ENCODE measurements around the gene IPO11.

The IPO11 gene

DNA sequence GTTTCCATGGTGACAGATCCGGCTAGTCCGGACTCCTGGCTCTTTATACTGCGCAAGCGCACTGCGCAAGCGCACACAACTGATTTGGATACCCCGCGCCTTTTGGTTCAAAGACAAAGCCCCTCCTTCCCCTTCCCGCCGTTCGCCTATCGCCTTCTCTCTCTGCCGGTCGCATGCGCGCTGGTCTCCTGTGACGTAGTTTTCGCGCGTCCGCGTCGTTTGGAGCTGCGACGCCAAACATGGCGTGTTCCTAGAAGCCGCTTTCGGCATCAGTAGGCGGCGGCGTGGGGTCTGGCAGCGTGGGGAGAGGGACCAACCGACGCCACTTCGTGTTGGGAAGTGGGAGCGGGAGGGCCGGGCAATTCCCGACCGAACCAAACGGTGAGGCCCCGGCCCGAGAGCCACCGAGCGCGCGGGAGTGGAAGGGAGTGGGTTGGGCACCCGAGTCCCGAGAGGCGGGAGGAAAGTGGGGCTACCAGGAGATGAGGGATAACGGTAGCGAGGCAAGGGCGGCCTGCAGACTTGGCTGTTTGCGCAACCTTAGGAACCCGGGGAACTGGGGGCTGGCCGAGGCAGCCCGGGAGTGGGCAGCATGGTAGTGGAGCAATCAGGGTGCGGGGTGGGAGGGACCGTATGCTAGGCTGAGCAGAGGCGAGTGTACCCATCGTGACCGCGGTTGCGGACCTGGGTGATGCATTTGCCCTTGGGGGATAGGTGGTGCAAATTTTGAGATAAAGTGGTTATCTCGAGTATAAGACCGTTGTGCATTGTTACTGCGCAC lies at the start of gene IPO11:
TSS of gene IPO11 (plus strand) at position 215 of the 781 bp plus-strand sequence. CDS start 24,517 bp downstream, outside the sequence.
- FAIRE-seq: peak; percentile 98
- peak; percentile 98 for DNase-seq (ENCODE audit: insufficient read length, low spot score)

DNA sequence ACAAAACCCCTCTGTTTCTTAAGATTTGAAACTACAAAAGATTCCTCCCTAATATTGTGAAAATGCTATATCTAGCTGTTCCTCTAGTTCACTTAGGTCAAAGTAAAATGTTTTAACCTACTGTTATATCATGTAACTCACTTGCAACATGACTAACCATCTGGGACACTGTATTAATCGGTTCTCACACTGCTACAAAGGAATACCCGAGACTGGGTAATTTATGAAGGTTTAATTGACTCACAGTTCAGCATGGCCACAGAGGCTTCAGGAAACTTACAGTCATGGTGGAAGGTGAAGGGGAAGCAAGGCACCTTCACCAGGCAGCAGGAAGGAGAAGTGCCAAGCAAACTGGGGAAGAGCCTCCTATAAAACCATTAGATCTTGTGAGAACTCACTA lies 43.5 kb upstream of the IPO11 start:
- DNase-seq (ENCODE audit: insufficient read length, low spot score) (no peak), FAIRE-seq (no peak)

DNA sequence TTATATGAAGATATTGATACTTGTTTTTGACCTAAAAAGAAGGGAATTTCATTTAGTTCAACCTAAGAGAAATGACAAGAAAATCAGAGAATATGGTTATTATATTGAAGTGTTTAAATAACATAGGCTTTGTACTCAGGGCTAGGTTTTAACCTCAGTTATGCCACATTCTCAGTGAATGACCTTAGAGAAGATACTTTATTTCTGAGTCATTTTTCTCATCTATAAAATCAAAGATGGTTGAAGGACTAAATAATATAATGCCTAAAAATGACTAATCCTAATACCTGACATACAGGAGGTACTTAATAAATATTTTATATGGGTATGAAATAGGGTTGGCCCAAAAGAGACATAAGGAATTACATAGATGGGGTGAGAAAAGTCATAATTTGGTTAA lies 41.2 kb upstream of the IPO11 start:
- FAIRE-seq: no peak
- no peak for DNase-seq (ENCODE audit: insufficient read length, low spot score)

DNA sequence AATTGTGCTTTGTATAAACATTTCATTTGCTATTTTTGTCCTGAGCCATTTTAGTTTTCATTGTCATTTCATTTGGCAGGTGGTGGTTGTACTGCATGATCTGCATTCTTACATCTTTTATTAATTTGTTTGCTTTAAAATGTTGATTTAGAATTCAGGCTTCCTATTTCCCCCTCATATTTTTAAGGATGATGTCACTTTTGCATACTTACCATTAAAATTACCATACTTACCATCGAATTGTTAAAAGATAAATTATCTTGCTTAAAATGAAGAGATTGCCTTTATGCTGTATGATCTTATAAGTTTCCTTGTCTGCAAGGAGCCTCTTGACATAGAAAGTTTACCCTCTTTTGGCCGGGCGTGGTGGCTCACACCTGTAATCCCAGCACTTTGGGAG lies 40.0 kb upstream of the IPO11 start:
- FAIRE-seq: no peak
- DNase-seq (ENCODE audit: insufficient read length, low spot score): no peak

DNA sequence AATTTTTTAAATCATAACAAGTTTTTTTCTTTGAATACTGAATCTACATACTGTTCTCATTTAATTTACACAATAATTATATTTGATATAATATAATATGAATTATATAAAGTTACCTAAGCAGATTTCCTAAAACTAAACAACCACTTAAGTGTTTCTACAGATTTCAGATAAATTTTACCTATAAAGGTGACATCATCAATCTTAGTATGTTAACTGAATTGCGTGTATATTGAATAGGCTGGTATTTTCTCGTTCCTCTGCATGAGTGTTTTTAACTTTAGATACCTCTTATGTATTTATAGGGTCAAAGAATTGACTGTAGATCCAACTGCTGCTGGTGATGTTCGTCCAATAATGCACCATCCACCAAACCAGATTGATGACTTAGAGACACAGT lies 39.2 kb upstream of the IPO11 start:
- DNase-seq (ENCODE audit: insufficient read length, low spot score): no peak
- no peak for FAIRE-seq

DNA sequence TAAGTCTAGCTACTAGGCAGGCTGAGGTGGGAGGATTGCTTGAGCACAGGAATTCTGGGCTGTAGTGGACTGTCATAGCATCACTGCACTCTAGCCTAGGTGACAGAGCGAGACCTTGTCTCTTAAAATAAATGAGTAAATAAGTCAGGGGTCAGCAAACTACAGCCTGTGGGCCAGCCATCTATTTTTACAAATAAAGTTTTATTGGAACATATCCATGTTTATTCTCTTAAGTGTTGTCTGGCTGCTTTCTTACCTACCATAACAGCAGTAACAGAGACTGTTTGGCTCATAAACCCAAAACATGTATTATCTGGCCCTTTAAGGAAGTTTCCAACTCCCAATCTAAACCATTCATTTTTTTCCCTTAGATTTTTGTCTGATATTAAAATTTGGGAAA lies 38.5 kb upstream of the IPO11 start:
- DNase-seq (ENCODE audit: insufficient read length, low spot score) (no peak), FAIRE-seq (no peak)

DNA sequence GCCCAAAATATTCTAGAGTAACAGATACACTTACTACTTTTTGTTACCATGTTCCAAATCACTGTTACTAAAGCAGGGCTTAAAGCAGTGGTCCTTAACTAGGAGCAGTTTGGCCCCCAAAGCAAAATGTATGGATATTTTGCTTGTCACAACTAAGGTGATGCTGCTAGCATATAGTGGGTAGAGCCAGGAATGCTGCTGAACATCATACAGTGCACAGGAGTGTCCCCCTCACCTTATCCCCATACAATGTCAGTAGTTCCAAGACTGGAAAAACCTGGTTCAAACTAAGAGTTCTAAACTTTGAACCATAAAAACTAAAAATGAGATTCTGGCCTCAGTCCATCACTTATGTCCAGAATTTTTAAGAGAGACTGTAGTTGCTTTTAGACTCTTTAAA lies 36.9 kb upstream of the IPO11 start:
- no peak for DNase-seq (ENCODE audit: insufficient read length, low spot score)
- no peak for FAIRE-seq

DNA sequence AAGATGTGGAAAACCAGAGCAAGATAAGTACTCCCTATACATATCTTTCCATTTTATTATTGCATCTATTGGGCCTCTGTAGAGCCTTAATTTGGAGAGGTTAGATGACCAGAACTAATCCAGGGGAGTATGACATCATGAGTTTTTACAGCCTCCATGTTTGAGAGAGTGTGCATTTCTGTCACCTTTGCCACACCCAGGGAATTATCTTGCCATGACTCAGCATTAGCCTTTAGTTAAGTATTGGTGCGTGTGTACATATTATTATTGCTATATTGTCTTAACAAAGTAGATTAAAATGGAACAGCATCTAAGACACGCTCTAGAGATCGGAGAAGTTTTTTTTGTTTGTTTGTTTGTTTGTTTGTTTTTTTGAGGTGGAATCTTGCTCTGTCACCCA lies 36.5 kb upstream of the IPO11 start:
- DNase-seq (ENCODE audit: insufficient read length, low spot score) (no peak), FAIRE-seq (no peak)

DNA sequence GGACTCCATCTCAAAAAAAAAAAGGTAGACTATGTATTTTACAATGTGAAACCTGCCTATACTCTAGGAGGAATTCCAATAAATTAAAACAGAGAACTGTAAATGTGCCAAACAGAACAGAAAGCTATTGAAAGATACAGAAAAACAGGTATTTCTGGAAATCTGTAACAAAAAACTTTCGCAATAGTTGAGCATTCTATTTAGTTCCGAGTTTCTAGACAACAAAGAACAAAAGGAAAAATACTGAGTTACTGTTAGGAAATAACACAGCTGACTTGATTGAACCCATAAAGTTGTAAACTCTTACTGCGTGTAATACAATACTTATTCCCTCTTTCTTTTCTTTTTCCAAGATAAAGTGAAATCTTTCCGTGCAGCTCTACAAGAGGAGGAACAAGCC lies 27.4 kb upstream of the IPO11 start:
- DNase-seq (ENCODE audit: insufficient read length, low spot score): no peak
- no peak for FAIRE-seq

DNA sequence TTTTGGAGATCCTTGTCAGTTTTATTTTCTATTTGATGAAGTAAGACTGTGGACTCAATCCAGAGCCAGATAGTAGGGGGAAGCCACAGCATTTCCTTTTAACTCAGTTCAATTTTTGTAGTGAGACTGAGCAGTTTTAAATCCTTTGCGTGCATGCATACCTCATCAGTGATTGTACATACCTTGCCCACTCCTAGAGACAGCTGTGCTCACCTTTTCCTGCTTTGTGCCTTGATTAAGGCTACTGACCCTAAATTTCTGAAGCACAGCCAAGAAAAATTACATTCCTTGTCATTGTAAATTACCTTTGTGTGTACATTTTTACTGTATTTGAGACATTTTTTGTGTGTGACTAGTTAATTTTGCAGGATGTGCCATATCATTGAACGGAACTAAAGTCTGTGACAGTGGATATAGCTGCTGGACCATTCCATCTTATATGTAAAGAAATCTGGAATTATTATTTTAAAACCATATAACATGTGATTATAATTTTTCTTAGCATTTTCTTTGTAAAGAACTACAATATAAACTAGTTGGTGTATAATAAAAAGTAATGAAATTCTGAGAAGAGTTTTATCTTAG lies 26.7 kb upstream of the IPO11 start:
- DNase-seq (ENCODE audit: insufficient read length, low spot score) (no peak), FAIRE-seq (no peak)

DNA sequence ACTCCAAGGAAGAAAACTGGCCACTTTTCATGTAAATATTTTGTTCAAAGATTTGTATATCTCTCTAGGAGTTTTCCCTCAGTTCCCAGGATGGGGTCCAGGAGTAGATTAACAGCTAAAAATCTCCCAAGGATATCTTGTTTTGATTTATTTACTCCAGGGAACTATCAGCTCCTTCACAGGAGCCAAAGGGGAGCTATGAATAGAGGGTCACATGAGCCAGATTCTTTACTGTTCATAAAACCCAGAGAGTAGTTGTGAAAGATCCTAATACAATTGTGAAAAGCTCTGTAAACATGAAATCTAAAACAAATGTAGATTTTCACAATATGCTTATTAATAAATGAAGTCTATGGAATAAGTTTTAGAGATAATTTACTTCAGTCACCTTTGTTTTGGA lies 25.7 kb upstream of the IPO11 start:
- no peak for FAIRE-seq
- DNase-seq (ENCODE audit: insufficient read length, low spot score): no peak

DNA sequence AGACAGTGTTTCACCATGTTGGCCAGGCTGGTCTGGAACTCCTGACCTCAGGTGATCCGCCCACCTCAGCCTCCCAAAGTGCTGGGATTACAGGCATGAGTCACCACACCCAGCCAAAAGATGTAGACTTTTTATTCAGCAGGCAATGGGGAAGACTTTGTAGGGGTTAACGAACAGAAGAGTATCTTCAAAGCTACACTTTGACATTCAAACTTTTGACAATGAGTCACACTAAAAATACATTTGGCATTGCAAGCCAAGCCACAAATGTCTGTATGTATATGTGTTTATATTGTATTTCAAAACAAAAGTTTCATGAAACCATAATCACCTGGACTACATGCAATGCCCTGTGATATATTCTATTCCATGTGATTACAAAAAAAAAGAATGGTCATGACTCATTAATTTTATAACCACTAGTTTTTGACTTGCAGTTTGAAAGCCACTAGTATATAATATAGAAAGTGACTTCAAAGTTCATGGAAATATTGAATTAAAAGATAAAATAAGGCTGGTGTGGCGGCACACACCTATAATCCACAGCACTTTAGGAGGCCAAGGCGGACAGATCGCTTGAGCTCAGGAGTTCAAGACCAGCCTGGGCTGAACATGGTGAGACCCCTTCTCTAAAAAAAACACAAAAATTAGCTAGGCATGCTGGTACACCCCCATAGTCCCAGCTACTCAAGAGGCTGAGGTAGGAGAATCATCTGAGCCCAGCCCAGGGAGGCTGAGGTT lies 17.2 kb upstream of the IPO11 start:
- DNase-seq (ENCODE audit: insufficient read length, low spot score) (no peak), FAIRE-seq (no peak)

DNA sequence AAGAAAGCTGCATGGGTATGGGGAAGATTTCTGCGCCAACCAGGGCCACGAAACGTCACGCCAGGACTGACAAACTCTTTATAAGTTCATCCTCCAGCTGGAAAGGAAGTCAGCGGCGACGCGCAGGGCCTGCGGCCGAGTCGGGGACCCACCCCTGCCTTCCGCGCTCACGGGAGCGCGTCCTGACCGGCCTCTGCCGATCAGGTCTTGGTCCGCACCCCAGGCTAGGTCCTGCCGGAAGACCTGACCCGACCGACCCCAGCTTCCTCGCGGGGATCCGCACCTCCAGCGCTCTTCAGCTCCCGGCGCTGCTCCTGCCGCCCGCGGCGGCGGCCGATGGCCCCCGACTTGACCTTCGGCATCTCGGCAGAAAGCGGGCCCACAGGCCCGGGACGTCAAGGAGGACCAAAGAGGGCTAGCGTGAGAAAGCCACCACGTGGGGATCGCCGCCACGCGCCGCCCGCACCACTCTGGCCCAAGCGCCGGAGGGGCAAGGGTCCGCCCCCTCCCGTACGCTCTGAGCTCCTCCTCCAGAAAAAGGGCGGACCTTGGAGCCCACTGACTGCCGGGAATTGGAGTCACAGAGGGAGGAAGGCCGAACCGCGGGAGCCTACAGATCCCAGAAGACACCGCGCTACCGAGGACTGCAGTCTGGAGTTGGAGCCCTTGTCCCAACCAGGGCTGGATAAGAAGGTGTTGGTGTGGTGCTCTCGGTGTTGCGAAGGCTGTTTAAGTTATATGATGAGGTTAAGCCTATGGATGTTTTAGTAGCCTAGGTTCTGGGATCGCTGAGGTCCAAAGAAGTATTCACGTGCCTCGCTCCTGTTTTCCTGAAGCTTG lies 8.9 kb upstream of the IPO11 start, which contains the start of gene DIMT1:
TSS of gene DIMT1 (minus strand) at position 495 of the 840 bp plus-strand sequence. CDS start at position 362, 133 bp downstream.
- peak; percentile 93 for DNase-seq (ENCODE audit: insufficient read length, low spot score)
- peak; percentile 81 for FAIRE-seq

DNA sequence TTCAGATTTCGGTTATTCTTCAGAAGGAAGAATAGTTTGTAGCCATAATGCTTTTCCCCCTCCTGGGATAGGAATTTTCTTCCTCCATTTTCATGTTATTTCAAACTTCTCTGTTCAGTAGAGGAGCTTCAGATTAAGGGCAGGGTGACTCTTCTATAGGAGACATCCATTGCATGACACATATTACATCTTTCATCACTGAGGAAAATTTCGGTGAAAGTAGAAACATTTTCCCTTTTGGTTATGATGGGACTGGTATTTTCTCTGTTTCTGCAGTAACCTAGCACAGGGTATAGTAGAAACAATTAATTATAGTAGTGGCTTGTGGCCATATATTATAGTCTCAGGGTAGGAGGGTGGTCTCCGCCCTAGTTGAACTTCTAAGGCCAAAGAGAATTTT lies 1.1 kb downstream of the IPO11 start:
- DNase-seq (ENCODE audit: insufficient read length, low spot score) (no peak), FAIRE-seq (no peak)

DNA sequence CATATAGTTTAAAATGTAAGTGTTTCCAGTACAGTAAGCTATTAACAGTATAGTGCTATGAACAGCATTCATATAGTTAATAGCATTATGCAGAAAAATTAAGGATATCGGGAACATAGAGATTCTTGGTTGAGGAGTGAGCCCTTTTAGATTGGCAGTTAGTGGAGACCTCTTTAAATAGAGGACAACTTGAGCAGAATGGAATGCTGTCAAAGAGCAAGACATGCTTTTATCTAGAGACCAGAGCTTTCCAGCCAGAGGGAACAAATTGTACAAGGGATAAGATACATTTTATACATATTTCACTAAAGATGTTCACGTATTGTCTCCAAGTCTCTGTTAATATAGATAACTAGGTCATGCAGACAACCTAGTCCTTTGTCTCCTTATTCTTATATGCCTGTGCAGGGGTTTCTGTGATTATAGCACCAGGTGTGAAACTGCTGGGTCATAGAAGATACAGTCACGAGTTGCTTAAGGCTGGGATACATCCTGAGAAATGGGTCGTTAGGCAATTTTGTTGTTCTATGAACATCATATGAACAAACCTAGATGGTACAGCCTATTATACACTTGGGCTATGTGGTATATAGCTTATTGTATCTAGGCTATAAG lies 6.0 kb downstream of the IPO11 start:
- FAIRE-seq: no peak

DNA sequence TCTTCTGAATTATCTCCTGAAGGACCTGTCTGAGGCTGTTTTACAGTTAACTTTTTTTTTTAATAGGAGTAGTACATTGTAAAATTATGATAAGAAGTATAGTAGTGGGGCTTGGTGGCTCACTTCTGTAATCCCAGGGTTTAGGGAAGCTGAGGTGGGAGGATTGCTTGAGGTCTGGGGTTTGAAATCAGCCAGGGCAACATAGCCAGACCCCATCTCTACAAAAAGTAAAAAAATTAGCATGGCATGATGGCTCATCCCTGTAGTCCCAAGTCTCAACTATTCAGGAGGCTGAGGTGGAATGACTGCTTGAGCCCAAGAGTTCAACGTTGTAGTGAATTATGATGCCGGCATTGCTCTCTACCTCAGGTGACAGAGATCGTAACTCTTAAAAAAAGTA lies 7.0 kb downstream of the IPO11 start:
- DNase-seq (ENCODE audit: insufficient read length, low spot score): no peak
- FAIRE-seq: no peak

More for the DNA sequence above, 6.0 kb downstream of the IPO11 start:
- no peak for DNase-seq (ENCODE audit: insufficient read length, low spot score)

DNA sequence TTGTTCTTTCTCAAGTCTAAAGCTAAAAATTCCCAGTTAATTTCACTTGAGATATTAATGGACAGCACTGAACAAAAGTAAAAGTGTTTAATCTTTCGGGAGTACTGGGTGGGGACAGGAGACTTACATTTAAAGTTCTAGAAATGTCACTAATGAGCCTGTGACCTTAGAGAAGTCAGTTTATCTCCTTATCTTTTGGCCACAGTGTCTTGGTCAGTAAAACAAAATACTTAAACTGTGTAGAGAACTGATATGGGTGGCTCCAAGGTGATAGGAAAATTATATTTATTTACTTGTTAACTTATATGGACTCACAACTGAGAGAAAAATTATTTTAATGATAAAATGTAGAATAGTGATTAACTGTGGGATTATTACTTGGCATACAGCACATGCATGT lies 8.9 kb downstream of the IPO11 start:
- DNase-seq (ENCODE audit: insufficient read length, low spot score) (no peak), FAIRE-seq (no peak)

DNA sequence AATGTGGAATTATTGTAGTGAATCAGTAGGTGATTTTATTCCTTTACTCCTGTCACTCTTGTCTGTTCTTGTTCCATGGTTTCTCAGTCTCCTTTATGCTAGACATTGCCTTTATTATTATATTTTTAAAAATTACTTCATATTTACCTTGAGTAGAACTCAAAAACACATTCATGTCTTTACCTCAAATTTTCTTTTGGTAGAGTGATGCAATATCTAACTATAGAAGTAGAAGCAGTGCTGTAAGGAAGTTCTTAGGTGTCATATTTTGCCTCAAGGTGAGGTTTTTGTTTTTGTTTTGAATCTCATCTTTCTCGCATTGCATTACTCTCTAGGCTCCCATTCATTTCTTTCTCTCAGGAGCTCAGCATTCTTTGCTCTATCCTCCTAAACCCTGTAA lies 12.2 kb downstream of the IPO11 start:
- no peak for DNase-seq (ENCODE audit: insufficient read length, low spot score)
- no peak for FAIRE-seq

DNA sequence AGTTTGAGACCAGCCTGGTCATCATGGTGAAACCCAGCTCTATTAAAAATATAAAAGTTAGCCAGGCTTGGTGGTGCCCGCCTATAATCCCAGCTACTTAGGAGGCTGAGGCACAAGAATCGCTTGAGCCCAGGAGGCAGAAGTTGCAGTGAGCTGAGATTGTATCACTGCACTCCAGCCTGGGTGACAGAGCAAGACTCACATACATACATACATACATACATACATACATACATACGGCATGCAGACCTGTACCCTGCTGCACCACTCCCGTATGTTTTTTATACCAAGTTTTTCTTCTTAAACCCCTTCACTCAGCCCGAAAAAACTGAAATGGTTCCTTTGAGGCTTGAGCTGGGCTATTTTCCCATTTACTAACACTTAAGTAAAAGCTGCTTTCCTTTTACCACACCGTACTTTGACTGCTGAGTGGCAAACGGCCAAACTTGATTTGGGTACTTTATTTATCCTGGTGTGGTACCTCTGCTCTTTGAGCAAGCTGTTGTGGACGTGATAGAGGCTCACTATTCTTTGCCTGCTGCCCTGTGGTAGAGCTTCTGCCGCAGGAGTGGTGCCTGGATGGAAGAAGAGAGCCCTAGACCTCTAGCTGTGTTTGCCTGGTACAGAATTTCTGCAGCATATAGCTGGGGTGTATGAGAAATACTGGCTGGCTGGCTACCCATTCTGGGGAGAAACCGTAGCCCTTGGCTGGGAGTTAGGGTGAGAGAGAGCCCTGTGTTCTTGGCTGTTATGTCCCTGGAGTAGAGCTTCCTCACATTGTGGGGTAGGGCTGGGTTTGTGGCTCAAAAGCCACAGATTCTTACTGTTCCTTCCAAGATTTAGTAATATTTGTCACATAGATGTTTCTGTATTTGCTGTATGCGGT lies 19.4 kb downstream of the IPO11 start:
- FAIRE-seq (no peak), DNase-seq (ENCODE audit: insufficient read length, low spot score) (no peak)
